HL-60 (cell line): ENCODE measurements around the gene TRIOBP.

ENCODE experiments used
- DNase-seq, 2 experiments: peaks; one replicate each; pipeline ENCODE4 v3.0.0-alpha.2; 2010 to 2020; ENCODE audit warnings: low read depth in 1 of 2, low spot score in 1 of 2
- H3K27ac ChIP-seq: fragments of 250-450 bp; sonication (Bioruptor Pico); replicated peaks from 2 replicates; pipeline ENCODE4 v1.5.1; 2020; ENCODE audit warnings: mild to moderate bottlenecking, moderate library complexity
- H3K27me3 ChIP-seq: fragments of 250-450 bp; sonication (Bioruptor Pico); 2 replicates; pipeline ENCODE4 v1.5.1; 2021; ENCODE audit warnings: mild to moderate bottlenecking, moderate library complexity; ENCODE audit not compliant: insufficient read depth, poor library complexity, severe bottlenecking
- H3K4me3 ChIP-seq: replicated peaks from 2 replicates; pipeline ENCODE4 v1.5.1; 2011; ENCODE audit warnings: mild to moderate bottlenecking, control low read depth, low read length; ENCODE audit not compliant: insufficient read depth
- GABPA ChIP-seq: IDR thresholded peaks from 2 replicates; pipeline ENCODE4 v1.6.1; 2012; ENCODE audit warnings: low read depth
- POLR2AphosphoS5 ChIP-seq: IDR thresholded peaks from 2 replicates; pipeline ENCODE4 v1.6.1; 2012; ENCODE audit warnings: low read depth
- SPI1 ChIP-seq: IDR thresholded peaks from 2 replicates; pipeline ENCODE4 v1.6.1; 2012; ENCODE audit warnings: low read depth, mild to moderate bottlenecking, borderline replicate concordance
- TF ChIP-seq, protein P1 (sequence below): IDR thresholded peaks from one replicate; pipeline ENCODE4 v1.5.1; 2011; ENCODE audit warnings: low read length, control low read depth, inconsistent platforms; ENCODE audit not compliant: insufficient read depth
- TF ChIP-seq, protein P2 (sequence below): IDR thresholded peaks from 2 replicates; pipeline ENCODE4 v1.6.1; 2012; ENCODE audit warnings: low read depth; ENCODE audit not compliant: insufficient replicate concordance

TRIOBP gene

DNA sequence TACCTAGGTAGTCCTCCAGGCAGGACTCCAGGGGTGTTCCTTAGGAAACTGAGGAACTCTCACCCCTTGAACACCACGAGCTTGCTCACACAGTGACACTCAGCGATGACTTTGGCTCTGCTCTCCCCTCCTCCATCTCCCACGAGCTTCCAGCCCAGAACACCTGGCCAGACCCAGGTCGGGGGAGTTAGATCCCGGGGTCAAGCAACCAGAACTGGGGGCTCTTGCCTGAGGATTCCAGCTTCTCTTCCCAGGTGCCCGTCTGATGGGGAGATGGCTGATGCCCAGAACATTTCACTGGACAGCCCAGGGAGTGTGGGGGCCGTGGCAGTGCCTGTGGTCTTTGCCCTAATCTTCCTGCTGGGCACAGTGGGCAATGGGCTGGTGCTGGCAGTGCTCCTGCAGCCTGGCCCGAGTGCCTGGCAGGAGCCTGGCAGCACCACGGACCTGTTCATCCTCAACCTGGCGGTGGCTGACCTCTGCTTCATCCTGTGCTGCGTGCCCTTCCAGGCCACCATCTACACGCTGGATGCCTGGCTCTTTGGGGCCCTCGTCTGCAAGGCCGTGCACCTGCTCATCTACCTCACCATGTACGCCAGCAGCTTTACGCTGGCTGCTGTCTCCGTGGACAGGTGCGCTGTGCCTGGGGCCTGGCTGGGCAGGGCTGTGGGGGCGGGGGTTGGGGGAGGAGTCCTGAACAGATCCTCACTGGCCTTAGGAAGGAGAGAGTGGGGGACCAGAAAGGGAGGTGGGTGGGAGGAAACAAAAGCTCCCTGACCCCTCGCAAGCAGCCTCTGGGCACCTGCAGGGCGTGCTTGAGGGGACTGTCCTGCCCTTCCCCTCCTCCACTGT lies 126.5 kb downstream of the TRIOBP start, which contains the start of gene GALR3:
GALR3 (plus strand) TSS at position 249 of the 852 bp plus-strand sequence; CDS start at position 274, 25 bp downstream.
- Histone ChIP-seq H3K27me3 (peaks cover 6% of the 10 kb centered on the region), H3K4me3 (no peak within 1 kb of the TSS), H3K27ac (no peak within 1 kb of the TSS)
- DNase-seq, result no peak
- no peak for TF ChIP-seq GABPA
- no peak for TF ChIP-seq SPI1
- TF ChIP-seq, protein P1, sequence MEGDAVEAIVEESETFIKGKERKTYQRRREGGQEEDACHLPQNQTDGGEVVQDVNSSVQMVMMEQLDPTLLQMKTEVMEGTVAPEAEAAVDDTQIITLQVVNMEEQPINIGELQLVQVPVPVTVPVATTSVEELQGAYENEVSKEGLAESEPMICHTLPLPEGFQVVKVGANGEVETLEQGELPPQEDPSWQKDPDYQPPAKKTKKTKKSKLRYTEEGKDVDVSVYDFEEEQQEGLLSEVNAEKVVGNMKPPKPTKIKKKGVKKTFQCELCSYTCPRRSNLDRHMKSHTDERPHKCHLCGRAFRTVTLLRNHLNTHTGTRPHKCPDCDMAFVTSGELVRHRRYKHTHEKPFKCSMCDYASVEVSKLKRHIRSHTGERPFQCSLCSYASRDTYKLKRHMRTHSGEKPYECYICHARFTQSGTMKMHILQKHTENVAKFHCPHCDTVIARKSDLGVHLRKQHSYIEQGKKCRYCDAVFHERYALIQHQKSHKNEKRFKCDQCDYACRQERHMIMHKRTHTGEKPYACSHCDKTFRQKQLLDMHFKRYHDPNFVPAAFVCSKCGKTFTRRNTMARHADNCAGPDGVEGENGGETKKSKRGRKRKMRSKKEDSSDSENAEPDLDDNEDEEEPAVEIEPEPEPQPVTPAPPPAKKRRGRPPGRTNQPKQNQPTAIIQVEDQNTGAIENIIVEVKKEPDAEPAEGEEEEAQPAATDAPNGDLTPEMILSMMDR, result no peak
- TF ChIP-seq POLR2AphosphoS5, result no peak
- TF ChIP-seq, protein P2, sequence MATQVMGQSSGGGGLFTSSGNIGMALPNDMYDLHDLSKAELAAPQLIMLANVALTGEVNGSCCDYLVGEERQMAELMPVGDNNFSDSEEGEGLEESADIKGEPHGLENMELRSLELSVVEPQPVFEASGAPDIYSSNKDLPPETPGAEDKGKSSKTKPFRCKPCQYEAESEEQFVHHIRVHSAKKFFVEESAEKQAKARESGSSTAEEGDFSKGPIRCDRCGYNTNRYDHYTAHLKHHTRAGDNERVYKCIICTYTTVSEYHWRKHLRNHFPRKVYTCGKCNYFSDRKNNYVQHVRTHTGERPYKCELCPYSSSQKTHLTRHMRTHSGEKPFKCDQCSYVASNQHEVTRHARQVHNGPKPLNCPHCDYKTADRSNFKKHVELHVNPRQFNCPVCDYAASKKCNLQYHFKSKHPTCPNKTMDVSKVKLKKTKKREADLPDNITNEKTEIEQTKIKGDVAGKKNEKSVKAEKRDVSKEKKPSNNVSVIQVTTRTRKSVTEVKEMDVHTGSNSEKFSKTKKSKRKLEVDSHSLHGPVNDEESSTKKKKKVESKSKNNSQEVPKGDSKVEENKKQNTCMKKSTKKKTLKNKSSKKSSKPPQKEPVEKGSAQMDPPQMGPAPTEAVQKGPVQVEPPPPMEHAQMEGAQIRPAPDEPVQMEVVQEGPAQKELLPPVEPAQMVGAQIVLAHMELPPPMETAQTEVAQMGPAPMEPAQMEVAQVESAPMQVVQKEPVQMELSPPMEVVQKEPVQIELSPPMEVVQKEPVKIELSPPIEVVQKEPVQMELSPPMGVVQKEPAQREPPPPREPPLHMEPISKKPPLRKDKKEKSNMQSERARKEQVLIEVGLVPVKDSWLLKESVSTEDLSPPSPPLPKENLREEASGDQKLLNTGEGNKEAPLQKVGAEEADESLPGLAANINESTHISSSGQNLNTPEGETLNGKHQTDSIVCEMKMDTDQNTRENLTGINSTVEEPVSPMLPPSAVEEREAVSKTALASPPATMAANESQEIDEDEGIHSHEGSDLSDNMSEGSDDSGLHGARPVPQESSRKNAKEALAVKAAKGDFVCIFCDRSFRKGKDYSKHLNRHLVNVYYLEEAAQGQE, result no peak

GRCh38 chr22:37824674-37825641 lies 128.1 kb downstream of the TRIOBP start:
- Histone ChIP-seq H3K27me3 (peaks cover 4% of the 10 kb centered on the region), H3K4me3 (no peak overlapping the region), H3K27ac (no peak overlapping the region)
- no peak for TF ChIP-seq SPI1
- TF ChIP-seq GABPA, result no peak
- TF ChIP-seq, protein P1, result no peak
- no peak for TF ChIP-seq POLR2AphosphoS5
- TF ChIP-seq, protein P2, result no peak
- no peak for DNase-seq
